ENCODE measurements around the gene DHX8. TPM values are rescaled to one million over a fixed set of nuclear protein-coding genes. Genes with fewer than 3 reads are reported as not detected.
A peak's percentile ranks its signal among the peaks of the same experiment; 100 is the strongest.

Gene DHX8
- polyA plus RNA-seq, 1 of the 3 experiments (the other 2 are of a cell fraction): 31.3 TPM

GRCh38 chr17:43469145-43469544 is 14.6 kb upstream of the DHX8 start (continued):
- peak; percentile 65; the same call in 1 of the 2 replicates for TF ChIP-seq USF1 (IDR thresholded peaks at IDR 0.05; ENCODE audit: borderline replicate concordance, low read depth)
- peak; percentile 41; the same call in 1 of the 2 replicates for TF ChIP-seq RXRA (IDR thresholded peaks at IDR 0.05; ENCODE audit: borderline replicate concordance, low read depth)
- no peak for TF ChIP-seq CHD2 (IDR thresholded peaks at IDR 0.05; ENCODE audit: low read length, partially characterized antibody)
- TF ChIP-seq TEAD4 (IDR thresholded peaks at IDR 0.05; ENCODE audit: borderline replicate concordance, insufficient read depth): 0 out of 2 replicates have a peak, but pooled peaks have one; percentile 42
- TF ChIP-seq ELF1 (IDR thresholded peaks at IDR 0.05): no peak
- TF ChIP-seq EZH2phosphoT487 (IDR thresholded peaks at IDR 0.05; ENCODE audit: borderline replicate concordance, low read depth): no peak
- TF ChIP-seq NRF1 (IDR thresholded peaks at IDR 0.05; ENCODE audit: low read depth, low read length): no peak
- peak; percentile 56; the same call in 1 of the 2 replicates for TF ChIP-seq TCF12 (IDR thresholded peaks at IDR 0.05)
- TF ChIP-seq POLR2AphosphoS5 (IDR thresholded peaks at IDR 0.05; ENCODE audit: low read depth, low read length): no peak; the same call in 1 of the 2 replicates
- peak; percentile 72 for TF ChIP-seq PBX3 (IDR thresholded peaks at IDR 0.05)
- TF ChIP-seq RAD21 (IDR thresholded peaks at IDR 0.05; ENCODE audit: low read length): no peak
- TF ChIP-seq TAF1 (IDR thresholded peaks at IDR 0.05; ENCODE audit: borderline replicate concordance, low read depth, low read length): no peak; the same call in 1 of the 2 replicates
- no peak for TF ChIP-seq CTCF (IDR thresholded peaks at IDR 0.05)
- no peak for TF ChIP-seq GABPA (IDR thresholded peaks at IDR 0.05; ENCODE audit: low read depth)
- no peak for TF ChIP-seq USF2 (IDR thresholded peaks at IDR 0.05; ENCODE audit: borderline replicate concordance, low read depth, low read length)
- no peak for TF ChIP-seq SIN3A (IDR thresholded peaks at IDR 0.05; ENCODE audit: borderline replicate concordance, low read depth, low read length)
- TF ChIP-seq FOXJ3 (CRISPR knock-in tag; IDR thresholded peaks at IDR 0.05): no peak
- TF ChIP-seq YY1 (IDR thresholded peaks at IDR 0.05; ENCODE audit: low read depth): no peak
- no peak for TF ChIP-seq MEF2A (IDR thresholded peaks at IDR 0.05; ENCODE audit: borderline replicate concordance, low read depth)

Measured in SK-N-SH (cell line).